GM18951 (cell line): ENCODE results near the gene IRGQ.
"Not testable (repeated sequence)": the region's sequence is repeated elsewhere in the genome, so short reads cannot be mapped to it uniquely, and the experiment has no call there.

ENCODE experiments used
- POLR2A ChIP-seq: IDR thresholded peaks from 4 replicates; pipeline ENCODE4 v1.6.1; 2011; ENCODE audit warnings: mild to moderate bottlenecking; ENCODE audit not compliant: insufficient read length, insufficient read depth; ENCODE audit errors: extremely low read depth
- in situ Hi-C: fragments of 300-500 bp; cut with MboI; formaldehyde crosslinking; loops from one replicate; pipeline ENCODE4 v1.12.0; 2022; ENCODE audit warnings: low sequenced_read_pairs, mixed read lengths, inconsistent platforms; ENCODE audit not compliant: unreplicated experiment

Gene IRGQ

DNA sequence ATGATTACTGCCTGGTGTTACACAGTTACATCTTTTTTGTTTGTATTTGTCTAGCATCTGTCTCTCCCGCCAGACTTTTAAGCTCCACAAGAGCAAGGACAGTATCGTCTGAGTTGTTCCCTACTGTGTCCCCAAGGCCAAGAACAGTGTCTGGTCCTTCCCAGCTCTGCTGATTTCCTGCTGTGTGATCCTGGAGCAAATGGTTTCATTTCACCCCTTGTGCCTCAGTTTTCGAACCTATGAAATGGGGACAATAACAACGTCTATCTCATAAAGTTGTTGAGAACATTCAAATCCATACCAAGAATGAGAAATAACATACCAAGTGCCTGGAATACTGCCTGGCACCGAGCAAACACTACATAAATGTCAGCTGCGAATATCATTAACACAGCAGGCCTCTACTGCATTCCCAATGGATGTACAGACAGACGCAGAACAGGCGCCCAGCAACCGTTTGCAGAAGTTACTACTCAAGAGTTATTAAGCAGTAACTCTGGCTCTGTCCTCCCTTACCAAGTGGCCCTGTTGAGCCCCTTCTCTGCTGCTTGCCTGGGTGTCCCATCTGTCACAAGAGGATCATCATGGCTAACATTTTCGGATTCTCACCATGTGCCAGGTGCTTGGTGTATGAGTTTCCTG is 32.0 kb downstream of the IRGQ start:
- in situ Hi-C loops: no loop called here
- TF ChIP-seq POLR2A: no peak

DNA sequence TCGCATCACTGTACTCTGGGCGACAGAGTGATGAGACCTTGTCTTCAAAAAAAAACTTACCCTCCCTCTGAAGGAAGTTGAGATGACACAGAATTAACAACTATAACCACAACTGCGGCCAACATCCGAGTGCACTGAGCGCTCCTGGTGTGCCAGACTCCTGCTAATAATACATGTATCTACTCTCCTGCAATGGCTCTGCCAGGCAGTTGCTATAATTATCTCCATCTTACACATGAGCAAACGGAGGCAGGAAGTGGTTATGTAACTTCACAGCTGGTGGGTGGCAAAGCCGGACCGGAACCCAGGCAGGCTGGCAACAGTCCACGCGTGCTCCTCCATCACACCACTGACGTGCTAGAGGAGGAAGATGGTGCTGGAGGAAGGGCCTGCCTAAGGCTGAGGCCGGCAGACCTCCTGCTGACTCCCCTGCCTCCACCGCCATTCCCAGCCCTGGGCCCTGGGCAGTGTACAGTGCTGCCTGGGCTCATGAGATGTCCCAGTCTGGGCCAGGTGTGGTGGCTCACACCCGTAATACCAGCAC is 33.2 kb downstream of the IRGQ start:
- no peak for TF ChIP-seq POLR2A

DNA sequence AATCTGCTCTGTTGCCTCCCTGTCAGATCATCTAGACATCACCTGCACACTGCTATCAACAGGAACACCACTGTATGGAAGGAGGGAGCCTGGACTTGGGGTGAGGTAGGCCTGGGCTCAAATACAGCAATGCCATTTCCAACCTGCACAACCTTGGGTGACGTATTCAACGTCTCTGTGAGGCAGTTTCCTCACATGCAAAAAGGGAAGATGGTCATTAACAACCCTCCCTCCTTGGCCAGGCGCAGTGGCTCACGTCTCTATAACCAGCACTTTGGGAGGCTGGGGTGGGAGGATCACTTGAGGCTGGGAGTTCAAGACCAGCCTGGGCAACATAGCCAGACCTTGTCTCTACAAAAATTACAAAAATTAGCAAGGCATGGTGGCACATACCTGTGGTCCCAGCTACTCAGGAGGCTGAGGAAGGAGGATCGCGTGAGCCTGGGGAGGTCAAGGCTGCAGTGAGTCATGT is 33.7 kb downstream of the IRGQ start:
- no peak for TF ChIP-seq POLR2A
- in situ Hi-C loops: no loop called here

More for the DNA sequence above, 33.2 kb downstream of the IRGQ start:
- in situ Hi-C loops: no loop called here

DNA sequence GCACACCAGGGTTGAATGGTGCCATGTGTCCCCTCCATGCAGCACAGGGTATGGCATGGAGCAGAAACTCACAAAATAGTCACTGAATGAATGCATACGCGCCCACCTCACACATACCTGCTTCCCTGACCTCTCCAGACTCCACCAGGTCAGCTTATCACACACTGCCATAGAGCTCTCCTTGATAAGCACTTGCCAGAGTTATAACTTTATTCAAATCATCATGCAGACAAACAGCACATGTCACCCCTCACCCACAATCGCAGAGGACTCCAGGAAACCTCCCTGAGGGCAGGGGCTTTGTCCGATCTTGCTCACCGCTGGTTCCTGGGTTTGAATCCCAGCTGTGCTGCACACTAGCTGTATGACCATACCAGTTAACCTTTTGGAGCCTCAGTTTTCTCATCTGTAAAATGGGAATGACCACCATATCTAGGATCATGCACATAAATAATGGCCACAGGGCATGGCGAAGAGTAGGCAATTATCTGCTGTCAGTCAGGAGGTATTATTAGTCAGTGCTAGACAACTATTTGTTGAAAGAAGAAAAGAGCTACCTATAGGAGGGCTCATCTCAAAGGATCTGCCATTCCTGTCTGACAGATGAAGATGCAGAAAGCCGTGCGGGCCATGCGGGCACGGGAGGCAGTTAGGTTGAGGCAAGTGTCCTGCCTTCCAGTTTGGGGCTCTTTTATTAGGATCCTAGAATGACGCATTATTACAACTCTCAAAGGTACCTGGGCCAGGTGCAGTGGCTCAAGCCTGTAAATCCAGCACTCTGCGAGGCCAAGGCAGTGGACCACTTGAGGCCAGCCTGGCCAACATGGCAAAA is 34.6 kb downstream of the IRGQ start:
- no peak for TF ChIP-seq POLR2A
- in situ Hi-C loops: no loop called here

DNA sequence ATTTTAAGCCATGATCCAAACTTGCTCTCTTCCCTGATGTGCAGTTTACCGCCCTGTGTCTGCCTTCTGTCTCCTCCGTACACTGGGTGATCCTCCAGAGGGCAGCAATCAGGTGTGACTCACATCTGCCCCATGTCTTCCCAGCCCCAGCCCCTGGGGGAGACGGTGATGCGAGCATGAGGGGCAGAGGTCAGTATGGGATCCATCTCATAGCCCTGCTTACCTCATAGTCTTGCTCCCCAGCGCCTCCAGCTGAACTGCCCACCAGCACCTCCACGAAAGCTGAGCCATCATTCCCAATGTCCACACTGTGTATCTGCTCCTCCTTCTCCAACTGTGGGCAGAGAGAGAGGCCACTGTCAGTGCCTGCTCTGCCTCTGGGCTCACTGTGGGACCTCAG is 35.2 kb downstream of the IRGQ start:
- in situ Hi-C loops: no loop called here
- no peak for TF ChIP-seq POLR2A

DNA sequence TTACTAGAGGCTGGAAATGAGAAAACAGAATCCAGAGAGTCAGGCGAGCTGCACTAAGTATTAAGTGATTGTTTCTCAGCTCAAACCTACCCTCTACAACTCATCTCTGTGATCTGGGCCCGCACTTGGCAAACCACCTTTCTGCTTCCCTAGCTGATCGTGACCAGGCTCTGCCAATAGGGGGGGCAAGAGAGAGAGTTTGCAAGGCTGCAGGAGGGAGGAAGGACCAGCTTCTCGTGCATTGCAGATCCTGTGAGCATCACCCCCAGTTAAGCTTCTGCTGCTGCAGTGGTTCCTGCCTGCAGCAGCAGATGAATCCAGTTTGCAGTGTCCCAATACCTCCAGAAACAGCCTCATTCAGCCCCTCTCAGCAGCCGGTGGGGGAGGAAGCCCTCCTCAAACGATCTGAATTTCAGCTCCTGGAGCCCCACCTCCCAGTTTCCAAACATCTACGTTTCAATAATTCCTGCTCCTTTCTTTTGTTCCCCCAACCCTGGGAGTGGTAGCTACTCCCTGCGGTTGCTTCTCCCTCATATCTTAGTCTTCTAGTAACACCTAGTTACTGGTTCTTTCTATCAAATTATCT is 40.7 kb downstream of the IRGQ start:
- in situ Hi-C loops: no loop called here
- TF ChIP-seq POLR2A: no peak

DNA sequence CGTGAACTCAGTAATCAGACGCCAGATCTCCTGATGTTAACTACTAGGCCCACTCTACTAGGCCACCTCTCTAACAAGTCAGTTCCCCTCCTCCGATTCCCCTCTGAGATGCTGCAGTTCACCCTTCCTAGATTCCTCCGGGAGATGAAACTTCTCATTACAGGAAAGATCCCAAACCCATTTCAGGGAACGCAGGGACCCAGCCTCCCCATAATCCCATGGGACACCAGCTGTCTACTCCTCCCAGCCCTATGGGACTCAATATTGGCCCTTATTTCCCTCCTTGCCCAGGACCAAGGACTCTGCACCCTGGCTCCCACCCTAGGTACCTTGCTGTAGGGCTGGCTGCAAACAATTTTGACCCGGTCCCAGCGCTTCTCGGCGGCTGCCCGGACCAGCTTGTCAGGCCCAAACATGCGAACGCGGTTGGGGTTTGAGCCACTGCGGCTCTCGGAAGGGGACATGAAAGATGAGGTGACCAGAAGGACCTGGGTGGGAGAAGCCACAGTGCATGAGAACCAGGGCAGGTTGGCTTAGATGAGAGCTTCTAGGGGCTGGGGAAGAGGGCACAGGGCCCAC is 41.5 kb downstream of the IRGQ start:
- in situ Hi-C loops: no loop called here
- no peak for TF ChIP-seq POLR2A

DNA sequence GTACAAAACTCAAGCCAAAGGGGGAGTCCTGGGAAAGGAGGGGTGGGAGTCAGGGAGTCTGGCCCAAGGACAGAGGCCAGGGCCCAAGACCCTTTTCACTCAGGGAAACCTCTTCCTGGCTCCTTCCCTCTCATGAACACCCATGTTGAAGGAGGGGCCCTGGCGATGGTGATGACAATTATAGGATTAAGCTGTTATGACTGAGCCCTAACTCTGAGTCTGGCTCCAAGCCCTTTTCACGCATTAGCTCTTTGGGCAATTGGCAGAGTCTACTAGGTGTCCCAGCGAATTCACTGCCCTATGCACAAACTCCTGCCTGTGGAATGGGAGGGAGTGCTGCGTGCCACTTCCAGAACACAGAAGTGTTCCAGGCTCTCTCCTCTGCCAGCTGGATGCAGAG is 42.3 kb downstream of the IRGQ start:
- in situ Hi-C loops: no loop called here
- TF ChIP-seq POLR2A: no peak

DNA sequence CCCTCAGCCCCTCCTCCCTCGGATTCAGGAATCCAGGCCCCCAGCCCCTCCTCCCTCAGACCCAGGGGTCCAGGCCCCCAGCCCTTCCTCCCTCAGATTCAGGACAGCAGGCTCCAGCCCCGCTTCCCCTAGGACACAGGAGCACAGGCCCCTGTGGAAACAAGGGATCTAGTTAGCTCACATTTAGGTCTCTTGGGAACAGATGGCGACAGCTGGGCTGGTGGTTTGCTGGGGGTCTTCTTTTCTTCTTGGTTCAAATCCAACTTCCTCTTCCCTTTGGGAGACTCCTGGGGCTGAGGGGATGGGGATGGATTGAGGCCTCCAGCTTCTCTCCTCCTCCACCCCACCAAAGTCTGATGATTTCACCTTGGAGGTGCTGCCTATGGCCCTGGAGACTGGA is 43.3 kb downstream of the IRGQ start:
- in situ Hi-C loops: no loop called here
- no peak for TF ChIP-seq POLR2A

DNA sequence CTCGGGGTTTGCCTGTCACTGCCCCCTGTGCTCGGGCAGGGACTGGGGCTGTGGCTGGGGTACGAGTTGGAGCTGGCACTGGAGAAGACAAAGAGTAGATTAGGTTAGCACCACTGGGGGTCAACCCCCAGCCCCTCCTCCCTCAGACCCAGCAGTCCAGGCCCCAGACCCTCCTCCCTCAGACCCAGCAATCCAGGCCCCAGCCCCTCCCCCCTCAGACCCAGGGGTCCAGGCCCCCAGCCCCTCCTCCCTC is 43.8 kb downstream of the IRGQ start:
- TF ChIP-seq POLR2A: no peak
- in situ Hi-C loops: no loop called here

DNA sequence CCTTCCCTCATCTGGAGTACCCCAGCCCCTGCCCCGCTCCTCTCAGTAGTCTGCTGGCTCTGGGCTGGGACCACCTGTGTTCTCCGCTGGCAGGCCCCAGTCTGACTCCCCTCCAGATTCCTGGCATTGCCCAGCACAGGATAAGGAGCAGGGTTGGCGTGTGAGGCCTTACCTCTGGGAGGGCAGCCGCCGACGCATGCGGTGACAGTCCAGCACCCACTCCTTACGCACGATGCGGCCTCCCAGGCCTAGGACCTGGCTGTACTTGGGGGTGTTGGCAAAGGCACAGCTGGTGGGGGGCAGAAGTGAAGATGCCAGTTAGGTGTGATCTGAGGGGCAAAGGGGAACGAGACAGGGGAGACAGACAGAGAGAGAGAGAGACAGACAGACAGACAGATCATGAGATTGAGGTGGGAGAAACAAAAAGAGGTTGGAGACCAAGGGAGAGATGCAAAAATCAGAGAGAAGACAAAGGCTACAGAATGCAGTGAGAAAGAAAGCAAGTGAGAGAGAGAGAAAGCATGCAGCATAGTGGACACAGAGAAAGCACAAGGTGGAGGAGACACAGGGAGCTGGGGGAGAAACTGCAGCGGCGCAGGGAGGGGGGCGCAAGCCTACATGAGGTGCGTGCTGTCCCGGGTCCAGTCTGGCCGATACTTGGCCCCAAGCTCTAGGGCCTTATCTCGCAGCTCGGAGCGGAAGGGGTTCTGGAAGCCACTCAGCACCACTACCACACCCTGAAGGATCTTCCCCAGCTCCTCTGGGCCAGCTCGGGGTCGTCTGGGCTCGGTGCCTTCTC is 44.3 kb downstream of the IRGQ start:
- in situ Hi-C loops: no loop called here
- no peak for TF ChIP-seq POLR2A

DNA sequence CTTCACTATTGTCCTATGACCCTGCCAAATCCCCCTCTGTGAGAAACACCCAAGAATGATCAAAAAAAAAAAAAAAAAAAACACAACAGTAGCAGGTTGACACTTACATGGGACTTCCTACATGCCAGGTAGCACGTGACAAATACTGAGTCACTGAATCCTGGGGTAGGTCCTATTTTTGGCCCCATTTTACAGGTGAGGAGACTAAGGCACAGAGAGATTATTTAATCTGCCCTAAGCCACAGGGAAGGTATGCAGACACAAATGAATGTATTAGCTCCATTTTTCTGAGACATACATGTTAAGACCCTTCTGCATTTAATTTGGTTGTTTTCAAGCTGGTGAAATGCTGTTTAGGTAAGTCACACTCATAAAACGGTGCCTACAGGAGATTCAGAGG is 47.2 kb downstream of the IRGQ start:
- in situ Hi-C loops: no loop called here
- TF ChIP-seq POLR2A: no peak

DNA sequence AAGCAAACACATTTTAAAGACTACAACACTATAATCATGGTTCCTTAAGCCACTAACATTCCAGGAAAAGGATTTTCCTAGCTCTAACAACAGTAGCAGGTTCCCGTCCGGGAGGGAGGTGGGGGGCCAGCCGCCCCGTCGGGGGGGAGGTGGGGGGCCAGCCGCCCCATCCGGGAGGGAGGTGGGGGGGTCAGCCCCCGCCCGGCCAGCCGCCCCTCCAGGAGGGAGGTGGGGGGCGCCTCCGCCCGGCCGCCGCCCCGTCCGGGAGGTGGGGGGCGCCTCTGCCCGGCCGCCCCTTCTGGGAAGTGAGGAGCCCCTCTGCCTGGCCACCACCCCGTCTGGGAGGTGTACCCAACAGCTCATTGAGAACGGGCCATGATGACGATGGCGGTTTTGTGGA is 48.0 kb downstream of the IRGQ start:
- in situ Hi-C loops: not testable (repeated sequence)
